GM12878 (cell line): Measurements from ENCODE around the gene N4BP2. TPM values are rescaled to one million over a fixed set of nuclear protein-coding genes. Genes with fewer than 3 reads are reported as not detected.
A peak's percentile ranks its signal among the peaks of the same experiment; 100 is the strongest.

Experiments used
- EP300 ChIP-seq, 2 experiments: fragments of 150-350 bp in 1 of 2; IDR thresholded peaks; 2 replicates each; pipeline ENCODE4 v1.6.1; 2011 to 2012; ENCODE audit warnings: low read depth in 2 of 2, low read length in 2 of 2, borderline replicate concordance in 1 of 2, improper control_type of control experiment in 1 of 2, inconsistent platforms in 1 of 2; ENCODE audit not compliant: control insufficient read depth in 1 of 2
- IKZF2 ChIP-seq, 2 experiments: fragments of 450-650 bp; IDR thresholded peaks; 2 replicates each; pipeline ENCODE4 v1.6.1; 2017; ENCODE audit warnings: mild to moderate bottlenecking in 2 of 2, moderate library complexity in 2 of 2
- IRF5 ChIP-seq: fragments of 450-650 bp; IDR thresholded peaks from 2 replicates; pipeline ENCODE4 v1.6.1; 2017; ENCODE audit warnings: borderline replicate concordance
- KDM1A ChIP-seq: fragments of 200-600 bp; sonication (generic); IDR thresholded peaks from 2 replicates; pipeline ENCODE4 v1.6.1; 2016; ENCODE audit warnings: borderline replicate concordance
- MXI1 ChIP-seq: fragments of 150-350 bp; IDR thresholded peaks from 2 replicates; pipeline ENCODE4 v1.6.1; 2011; ENCODE audit warnings: low read depth, mild to moderate bottlenecking, inconsistent platforms, low read length, improper control_type of control experiment
- MYB ChIP-seq: fragments of 150-350 bp; IDR thresholded peaks from 2 replicates; pipeline ENCODE4 v1.6.1; 2014; ENCODE audit warnings: mild to moderate bottlenecking, low read depth, low read length, borderline replicate concordance
- NR2C2 ChIP-seq: IDR thresholded peaks from 2 replicates; pipeline ENCODE4 v1.6.1; 2011; ENCODE audit warnings: borderline replicate concordance, low read depth; ENCODE audit not compliant: control insufficient read depth, insufficient read length
- SPI1 ChIP-seq: IDR thresholded peaks from 2 replicates; pipeline ENCODE4 v1.6.1; 2011; ENCODE audit warnings: low read depth, mild to moderate bottlenecking, low read length, moderate library complexity, borderline replicate concordance; ENCODE audit not compliant: insufficient read depth
- SRF ChIP-seq, 2 experiments: IDR thresholded peaks; 2 replicates each; pipeline ENCODE4 v1.6.1; 2011; ENCODE audit warnings: low read depth in 2 of 2, low read length in 2 of 2, mild to moderate bottlenecking in 1 of 2, moderate library complexity in 1 of 2
- ZBTB40 ChIP-seq: fragments of 450-650 bp; IDR thresholded peaks from 2 replicates; pipeline ENCODE4 v1.6.1; 2016; ENCODE audit warnings: mild to moderate bottlenecking, moderate library complexity, borderline replicate concordance
- ZNF687 ChIP-seq: fragments of 450-650 bp; IDR thresholded peaks from 2 replicates; pipeline ENCODE4 v1.6.1; 2017; ENCODE audit warnings: mild to moderate bottlenecking, moderate library complexity
- polyA plus RNA-seq, 11 experiments: library from polyadenylated mRNA; depleted of rRNA in 4 of 11; unstranded in 6 of 11; stranded (reverse) in 5 of 11; fragments of >200 nt; fragmentation: Nextera tagmentation in 4 of 11; fragmentation: Illumina TruSeq in 1 of 11; extraction: Ambion mirVana in 4 of 11; extraction: Trizol in 1 of 11; gene quantifications; 1 replicate in 1 of 11; 2 replicates in 10 of 11; pipeline versions ENCODE4 v1.2.1 to v1.2.3, GENCODE V29; 2011 to 2016; ENCODE audit warnings: inconsistent platforms in 2 of 11, missing spikeins in 2 of 11, low read depth in 1 of 11
- total RNA-seq, 4 experiments: library from RNA; depleted of rRNA in 3 of 4; stranded (reverse); fragments of >200 nt in 3 of 4; fragmentation: Illumina TruSeq in 1 of 4; extraction: Trizol in 1 of 4; gene quantifications; 2 replicates each; pipeline versions ENCODE4 v1.2.1 to v1.2.3, GENCODE V29; 2013 to 2021

The N4BP2 gene
- total and polyA plus RNA-seq, 10 of the 15 experiments (the other 5 are each of a cell fraction or from before 2014, with no cell fraction given): 2.3 to 18.7 (median 10.0) TPM

- TF ChIP-seq IRF5 (no peak), SRF (IDR thresholded peaks at IDR 0.05; ENCODE audit: low read depth in 2 of 2, low read length in 2 of 2) (no peak), MYB (0 out of 2 replicates have a peak, but pooled peaks have one; percentile 14), SPI1 (no peak), MXI1 (no peak), ZNF687 (0 out of 2 replicates have a peak, but pooled peaks have one; percentile 10), IKZF2 (IDR thresholded peaks at IDR 0.05) (peak; percentile 65 to 71; a peak in 3 of 4 replicates), ZBTB40 (no peak), NR2C2 (no peak), EP300 (IDR thresholded peaks at IDR 0.05; ENCODE audit: borderline replicate concordance in 1 of 2, control insufficient read depth in 1 of 2, low read depth in 2 of 2, low read length in 2 of 2) (0 out of 4 replicates have a peak, but pooled peaks of 1 of the 2 experiments have one; percentile 25), KDM1A (no peak)
Measured at GRCh38 chr4:40193016-40193571, 136.4 kb downstream of the N4BP2 start (continued).
